ENCODE data around the gene SLC35E1. TPM values are rescaled to one million over a fixed set of nuclear protein-coding genes. Genes with fewer than 3 reads are reported as not detected.

The SLC35E1 gene
- total RNA-seq, 1 experiment from 2014 or later: 49.1 TPM

DNA sequence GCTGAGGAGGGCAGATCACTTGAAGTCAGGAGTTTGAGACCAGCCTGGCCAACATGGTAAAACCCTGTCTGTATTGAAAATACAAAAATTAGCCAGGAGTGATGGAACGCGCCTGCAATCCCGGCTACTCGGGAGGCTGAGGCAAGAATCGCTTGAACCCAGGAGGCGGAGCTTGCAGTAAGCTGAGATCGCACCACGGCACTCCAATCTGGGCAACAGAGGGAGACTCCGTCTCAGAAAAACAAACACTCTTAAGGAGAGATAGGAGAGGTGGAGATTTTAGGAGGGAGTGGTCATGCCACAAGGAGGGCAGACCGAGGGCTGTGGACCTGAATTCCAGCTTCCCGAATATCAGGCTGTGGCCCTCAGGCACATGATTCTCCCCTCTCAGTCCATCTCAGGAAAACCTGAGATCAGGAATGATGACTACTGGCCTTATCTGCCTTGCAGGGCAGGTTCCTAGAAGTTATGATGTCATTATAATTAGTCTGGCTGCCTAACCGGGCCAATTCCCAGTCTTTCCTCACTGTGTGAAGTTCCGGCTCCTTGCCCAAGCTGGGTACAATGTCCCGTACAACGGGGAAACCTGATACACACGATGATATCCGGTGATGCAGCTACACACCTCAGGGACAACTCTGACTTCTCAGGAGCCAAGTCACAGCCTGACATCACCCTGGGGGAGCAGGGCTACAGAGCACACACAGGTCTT lies 2.5 kb downstream of the SLC35E1 start:
- Histone ChIP-seq H3K4me3 (replicated peaks in 1 of 2; ENCODE audit: low read depth in 1 of 2, low read length in 2 of 2) (no peak overlapping the region), H3K36me3 (ENCODE audit: control insufficient read depth in 1 of 2, insufficient read depth in 2 of 2, low read length in 2 of 2) (peaks cover 10 to 25% of the 10 kb centered on the region in 2 experiments)

GRCh38 chr19:16566702-16567101 lies 5.5 kb downstream of the SLC35E1 start:
- Histone ChIP-seq H3K27me3 (ENCODE audit: insufficient read depth, low read length) (no peaks in the 10 kb centered on the region), H3K36me3 (ENCODE audit: control insufficient read depth in 1 of 2, insufficient read depth in 2 of 2, low read length in 2 of 2) (peaks cover 20 to 45% of the 10 kb centered on the region in 2 experiments), H3K4me3 (replicated peaks in 1 of 2; ENCODE audit: low read depth in 1 of 2, low read length in 2 of 2) (no peak overlapping the region), H3K9ac (ENCODE audit: low read length) (no peak overlapping the region), H2AFZ (ENCODE audit: low read depth, low read length, poor library complexity, severe bottlenecking) (no peak overlapping the region), H3K4me2 (ENCODE audit: low read length) (no peak overlapping the region), H3K9me3 (ENCODE audit: control insufficient read depth in 1 of 2, insufficient read depth in 1 of 2, low read depth in 1 of 2, low read length in 2 of 2) (no peaks in the 10 kb centered on the region), H3K4me1 (ENCODE audit: control insufficient read depth in 1 of 2, insufficient read depth in 2 of 2, low read length in 2 of 2) (peaks cover 8 to 30% of the 10 kb centered on the region in 2 experiments), H3K79me2 (ENCODE audit: insufficient read depth, low read length) (peaks cover 46% of the 10 kb centered on the region), H4K20me1 (ENCODE audit: insufficient read depth) (no peaks in the 10 kb centered on the region), H3K9me2 (ENCODE audit: insufficient read depth) (no peaks in the 10 kb centered on the region), H3K27ac (ENCODE audit: low read depth, low read length) (no peak overlapping the region)
- ChIA-PET RAD21 (ENCODE audit: low non-redundant PET in 1 of 2, low total read pairs in 2 of 2, uncharacterized antibody in 2 of 2, unreplicated experiment in 2 of 2) (no interaction called here), POLR2A (no interaction called here), CTCF (no interaction called here)
- no peak for DNase-seq (ENCODE audit: low read depth, low spot score)
- no TSS peak for BruUV-seq (replicated peaks)
- no peak for TF ChIP-seq JUND (IDR thresholded peaks at IDR 0.05)
- intact Hi-C loops (cut with micrococcal nuclease): no loop called here
- ATAC-seq: no peak

More for the DNA sequence above, 2.5 kb downstream of the SLC35E1 start:
- DNase-seq (ENCODE audit: low read depth, low spot score): no peak
- no TSS peak for BruUV-seq (replicated peaks)
- no peaks in the 10 kb centered on the region for H3K9me3 ChIP-seq (ENCODE audit: control insufficient read depth in 1 of 2, insufficient read depth in 1 of 2, low read depth in 1 of 2, low read length in 2 of 2)
- POLR2A ChIA-PET: no interaction called here
- no peaks in the 10 kb centered on the region for H3K9me2 ChIP-seq (ENCODE audit: insufficient read depth)
- no peaks in the 10 kb centered on the region for H3K27me3 ChIP-seq (ENCODE audit: insufficient read depth, low read length)
- CTCF ChIA-PET: no interaction called here
- no peak for ATAC-seq
- H3K9ac ChIP-seq (ENCODE audit: low read length): 0 out of 2 replicates have a peak overlapping the region, but pooled peaks have one; percentile 16
- H3K27ac ChIP-seq (ENCODE audit: low read depth, low read length): peak overlapping the region; percentile 24
- TF ChIP-seq TCF7L2 (IDR thresholded peaks at IDR 0.05; ENCODE audit: borderline replicate concordance, extremely low read depth, insufficient read depth, insufficient read length) (no peak), EZH2 (IDR thresholded peaks at IDR 0.05) (no peak)
- peak overlapping the region; percentile 37; the same call in 1 of the 2 replicates for H3K4me2 ChIP-seq (ENCODE audit: low read length)
- H4K20me1 ChIP-seq (ENCODE audit: insufficient read depth): no peaks in the 10 kb centered on the region
- H2AFZ ChIP-seq (ENCODE audit: low read depth, low read length, poor library complexity, severe bottlenecking): no peak overlapping the region
- peaks cover 70% of the 10 kb centered on the region for H3K79me2 ChIP-seq (ENCODE audit: insufficient read depth, low read length)
- intact Hi-C loops (cut with micrococcal nuclease): no loop called here
- peaks cover 12 to 42% of the 10 kb centered on the region in 2 experiments for H3K4me1 ChIP-seq (ENCODE audit: control insufficient read depth in 1 of 2, insufficient read depth in 2 of 2, low read length in 2 of 2)
- RAD21 ChIA-PET (ENCODE audit: low non-redundant PET in 1 of 2, low total read pairs in 2 of 2, uncharacterized antibody in 2 of 2, unreplicated experiment in 2 of 2): no interaction called here
